Tibial nerve (tissue), 4 donors: ENCODE data around the gene SLX4IP. TPM values are rescaled to one million over a fixed set of nuclear protein-coding genes. Genes with fewer than 3 reads are reported as not detected.
A peak's percentile ranks its signal among the peaks of the same experiment; 100 is the strongest.

Source experiments
- DNase-seq, 2 donors: peaks; one replicate each; pipeline ENCODE4 v3.0.0-alpha.2; 2019; ENCODE audit warnings: low spot score in 2 of 2
- H3K27ac ChIP-seq, 4 donors: fragments of 200-600 bp; sonication (generic) in 3 of 4; one replicate each; pipeline ENCODE4 v1.5.1; 2017 to 2019; ENCODE audit warnings: mild to moderate bottlenecking in 1 of 4
- H3K27me3 ChIP-seq, 2 donors: fragments of 200-600 bp; sonication (generic) in 1 of 2; one replicate each; pipeline versions ENCODE4 v1.5.1 to v1.6.0; 2017 to 2019
- H3K36me3 ChIP-seq, 3 donors: fragments of 200-600 bp; sonication (generic); one replicate each; pipeline ENCODE4 v1.5.1; 2018 to 2019
- H3K4me1 ChIP-seq, 4 donors: fragments of 200-600 bp; sonication (generic) in 3 of 4; one replicate each; pipeline ENCODE4 v1.5.1; 2017 to 2019
- H3K4me3 ChIP-seq, 4 donors: fragments of 200-600 bp; sonication (generic) in 3 of 4; one replicate each; pipeline ENCODE4 v1.5.1; 2017 to 2019; ENCODE audit warnings: mild to moderate bottlenecking in 1 of 4, moderate library complexity in 1 of 4
- H3K9me3 ChIP-seq, 4 donors: fragments of 200-600 bp; sonication (generic) in 3 of 4; one replicate each; pipeline ENCODE4 v1.5.1; 2017 to 2019
- EP300 ChIP-seq, 2 donors: sonication (generic); formaldehyde crosslinking; IDR thresholded peaks; one replicate each; pipeline ENCODE4 v1.6.1; 2017; ENCODE audit warnings: antibody characterized with exemption in 2 of 2, mild to moderate bottlenecking in 1 of 2
- POLR2A ChIP-seq, 2 donors: fragments of 450-650 bp; IDR thresholded peaks; one replicate each; pipeline ENCODE4 v1.6.1; 2017; ENCODE audit warnings: antibody characterized with exemption in 2 of 2, mild to moderate bottlenecking in 2 of 2, moderate library complexity in 2 of 2
- WGBS, 2 donors: methylation state at CpG; one replicate each; pipeline ENCODE4 v1.1.5; 2018; 5-methylcytosine and 5-hydroxymethylcytosine counted together
- total RNA-seq, 4 donors: library from RNA; depleted of rRNA; stranded (reverse); fragments of >200 nt; gene quantifications; one replicate each; pipeline ENCODE4 v1.1.0, GENCODE V29; 2016
- TF ChIP-seq, protein P1 (sequence below), 5 experiments: fragments of 200-600 bp in 3 of 5; fragments of 450-650 bp in 2 of 5; sonication (generic) in 3 of 5; IDR thresholded peaks; one replicate each; pipeline ENCODE4 v1.5.1; 2016 to 2019; ENCODE audit warnings: antibody characterized with exemption in 5 of 5, mild to moderate bottlenecking in 3 of 5, moderate library complexity in 2 of 5

The SLX4IP gene
- total RNA-seq, 4 donors from 2014 or later: 3.3 to 5.7 (median 3.5) TPM

DNA sequence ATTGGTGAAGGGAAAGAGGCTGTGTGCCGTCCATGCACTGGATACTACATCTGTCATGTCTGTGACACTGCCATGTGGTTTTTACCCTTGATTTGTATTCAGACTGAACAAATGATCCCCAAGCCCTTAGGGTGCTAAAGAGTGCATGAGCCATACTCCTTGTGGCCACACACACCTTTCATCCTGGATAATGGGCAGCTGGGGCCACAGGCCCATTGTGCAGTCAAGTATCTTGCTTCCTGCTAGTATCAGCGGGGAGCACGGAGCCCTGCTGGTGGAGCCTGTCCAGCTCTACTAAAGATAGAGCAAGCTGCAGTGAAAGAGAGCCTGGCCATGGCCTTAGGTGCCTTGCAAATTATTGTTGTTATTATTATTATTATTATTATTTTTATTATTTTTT lies 75.1 kb downstream of the SLX4IP start:
- Histone ChIP-seq H3K27me3 (no peaks in the 10 kb centered on the region), H3K27ac (peak overlapping the region in 2 of 4 donors; percentile 80 to 86), H3K4me1 (peaks cover 4 to 81% (median 35%) of the 10 kb centered on the region in 4 donors), H3K9me3 (no peaks in the 10 kb centered on the region), H3K4me3 (no peak overlapping the region), H3K36me3 (no peaks in the 10 kb centered on the region)
- WGBS, 2 donors: 95 to 99% methylated on average over 3 of the region's 3 CpGs
- no peak for TF ChIP-seq POLR2A (IDR thresholded peaks at IDR 0.05)
- TF ChIP-seq, protein P1, sequence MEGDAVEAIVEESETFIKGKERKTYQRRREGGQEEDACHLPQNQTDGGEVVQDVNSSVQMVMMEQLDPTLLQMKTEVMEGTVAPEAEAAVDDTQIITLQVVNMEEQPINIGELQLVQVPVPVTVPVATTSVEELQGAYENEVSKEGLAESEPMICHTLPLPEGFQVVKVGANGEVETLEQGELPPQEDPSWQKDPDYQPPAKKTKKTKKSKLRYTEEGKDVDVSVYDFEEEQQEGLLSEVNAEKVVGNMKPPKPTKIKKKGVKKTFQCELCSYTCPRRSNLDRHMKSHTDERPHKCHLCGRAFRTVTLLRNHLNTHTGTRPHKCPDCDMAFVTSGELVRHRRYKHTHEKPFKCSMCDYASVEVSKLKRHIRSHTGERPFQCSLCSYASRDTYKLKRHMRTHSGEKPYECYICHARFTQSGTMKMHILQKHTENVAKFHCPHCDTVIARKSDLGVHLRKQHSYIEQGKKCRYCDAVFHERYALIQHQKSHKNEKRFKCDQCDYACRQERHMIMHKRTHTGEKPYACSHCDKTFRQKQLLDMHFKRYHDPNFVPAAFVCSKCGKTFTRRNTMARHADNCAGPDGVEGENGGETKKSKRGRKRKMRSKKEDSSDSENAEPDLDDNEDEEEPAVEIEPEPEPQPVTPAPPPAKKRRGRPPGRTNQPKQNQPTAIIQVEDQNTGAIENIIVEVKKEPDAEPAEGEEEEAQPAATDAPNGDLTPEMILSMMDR (IDR thresholded peaks at IDR 0.05): no peak
- TF ChIP-seq EP300 (IDR thresholded peaks at IDR 0.05): no peak
- no peak for DNase-seq

DNA sequence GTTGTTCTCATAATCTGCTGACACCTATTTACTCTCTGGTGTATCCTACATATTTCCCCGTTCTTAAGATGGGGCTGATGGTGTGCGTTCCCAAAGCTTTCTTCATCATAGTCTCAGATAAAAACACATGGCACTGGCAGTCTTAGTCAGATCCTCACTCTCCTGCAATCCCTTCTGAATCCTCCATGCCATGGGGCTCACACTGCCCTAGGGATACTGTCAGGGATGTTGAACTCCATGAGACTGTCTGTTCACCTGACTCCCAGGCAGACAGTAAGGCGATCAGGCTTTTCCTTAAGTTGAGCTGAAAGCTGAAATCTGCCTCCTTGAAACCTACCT lies 76.0 kb downstream of the SLX4IP start:
- Histone ChIP-seq H3K4me3 (no peak overlapping the region), H3K4me1 (peaks cover 4 to 81% (median 30%) of the 10 kb centered on the region in 4 donors), H3K27ac (peak overlapping the region; percentile 50 to 73 (median 58)), H3K9me3 (no peaks in the 10 kb centered on the region), H3K36me3 (no peaks in the 10 kb centered on the region), H3K27me3 (no peaks in the 10 kb centered on the region)
- no peak for DNase-seq
- TF ChIP-seq EP300 (IDR thresholded peaks at IDR 0.05) (no peak), POLR2A (IDR thresholded peaks at IDR 0.05) (no peak)
- TF ChIP-seq, protein P1 (IDR thresholded peaks at IDR 0.05): no peak
- 90 to 91% methylated on average over 3 of the region's 3 CpGs for WGBS, 2 donors

DNA sequence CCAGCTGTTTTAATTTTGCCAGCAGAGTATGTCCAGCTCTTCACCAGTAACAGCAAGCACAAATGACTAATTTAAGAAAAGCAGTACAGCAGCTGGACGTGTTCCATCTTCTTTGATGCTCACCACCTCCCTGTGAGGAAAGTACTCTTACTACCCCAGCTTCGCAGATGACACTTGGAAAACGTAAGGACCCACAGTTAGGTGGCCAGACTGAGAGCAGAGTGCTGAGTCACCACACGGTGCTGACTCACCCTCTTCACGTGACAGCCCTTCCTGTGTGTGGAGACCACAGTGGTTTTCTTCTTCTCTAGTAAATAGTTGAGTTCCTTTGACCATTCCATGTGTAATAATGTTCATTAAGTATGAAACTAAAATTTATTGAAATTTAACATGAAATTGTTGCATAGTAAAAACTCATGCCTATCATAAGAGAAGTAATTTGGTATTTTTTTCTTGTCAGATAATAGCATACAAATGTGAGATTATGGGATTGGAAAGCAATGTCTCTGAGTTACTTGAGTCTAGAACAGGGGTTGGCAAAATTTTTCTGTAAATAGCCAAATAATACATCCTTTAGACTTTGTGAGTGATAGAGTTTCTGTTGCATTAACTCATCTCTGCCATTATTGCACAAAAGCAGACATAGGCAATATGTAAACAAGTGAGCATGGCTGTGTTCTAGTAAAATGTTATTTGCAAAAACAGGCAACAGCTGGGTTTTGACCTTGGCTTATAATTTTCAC lies 76.6 kb downstream of the SLX4IP start:
- H3K36me3 ChIP-seq: no peaks in the 10 kb centered on the region
- DNase-seq: peak; percentile 71 to 91
- no peaks in the 10 kb centered on the region for H3K27me3 ChIP-seq
- peaks cover 4 to 79% (median 28%) of the 10 kb centered on the region in 4 donors for H3K4me1 ChIP-seq
- WGBS, 2 donors: 17 to 20% methylated on average over 5 of the region's 5 CpGs
- no peak overlapping the region for H3K4me3 ChIP-seq
- H3K9me3 ChIP-seq: no peaks in the 10 kb centered on the region
- peak overlapping the region; percentile 50 to 73 (median 58) for H3K27ac ChIP-seq
- TF ChIP-seq POLR2A (IDR thresholded peaks at IDR 0.05): peak in 1 of 2 donors; percentile 16
- peak in 1 of 2 donors; percentile 90 for TF ChIP-seq EP300 (IDR thresholded peaks at IDR 0.05)
- TF ChIP-seq, protein P1 (IDR thresholded peaks at IDR 0.05): peak in 1 of 5 experiments; percentile 18

DNA sequence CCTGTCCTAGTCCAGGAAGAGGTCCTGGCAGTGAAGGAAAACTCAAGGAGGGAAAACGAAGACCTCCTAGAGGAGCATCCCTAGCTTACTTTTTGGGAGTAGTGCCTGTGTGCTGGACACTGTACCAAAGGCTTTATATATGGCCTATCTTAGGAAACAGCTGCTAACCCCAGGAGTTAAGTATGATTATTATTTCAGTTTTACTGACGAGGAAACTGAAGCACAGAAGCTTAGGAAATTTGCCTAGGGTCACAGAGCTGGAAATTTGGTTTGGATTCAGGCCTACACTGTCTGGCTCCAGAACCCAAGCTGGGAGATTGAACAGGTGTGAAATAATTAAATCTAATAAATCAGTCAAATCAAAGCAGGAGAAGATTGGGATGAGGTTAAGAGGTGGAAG lies 78.0 kb downstream of the SLX4IP start:
- H3K4me3 ChIP-seq: no peak overlapping the region
- H3K27me3 ChIP-seq: no peaks in the 10 kb centered on the region
- no peaks in the 10 kb centered on the region for H3K36me3 ChIP-seq
- no peak for DNase-seq
- H3K9me3 ChIP-seq: no peaks in the 10 kb centered on the region
- 78 to 87% methylated on average over 2 of the region's 2 CpGs for WGBS, 2 donors
- H3K27ac ChIP-seq: peak overlapping the region in 2 of 4 donors; percentile 41 to 58
- peaks cover 4 to 72% (median 23%) of the 10 kb centered on the region in 4 donors for H3K4me1 ChIP-seq
- TF ChIP-seq, protein P1 (IDR thresholded peaks at IDR 0.05): no peak
- no peak for TF ChIP-seq POLR2A (IDR thresholded peaks at IDR 0.05)
- no peak for TF ChIP-seq EP300 (IDR thresholded peaks at IDR 0.05)

DNA sequence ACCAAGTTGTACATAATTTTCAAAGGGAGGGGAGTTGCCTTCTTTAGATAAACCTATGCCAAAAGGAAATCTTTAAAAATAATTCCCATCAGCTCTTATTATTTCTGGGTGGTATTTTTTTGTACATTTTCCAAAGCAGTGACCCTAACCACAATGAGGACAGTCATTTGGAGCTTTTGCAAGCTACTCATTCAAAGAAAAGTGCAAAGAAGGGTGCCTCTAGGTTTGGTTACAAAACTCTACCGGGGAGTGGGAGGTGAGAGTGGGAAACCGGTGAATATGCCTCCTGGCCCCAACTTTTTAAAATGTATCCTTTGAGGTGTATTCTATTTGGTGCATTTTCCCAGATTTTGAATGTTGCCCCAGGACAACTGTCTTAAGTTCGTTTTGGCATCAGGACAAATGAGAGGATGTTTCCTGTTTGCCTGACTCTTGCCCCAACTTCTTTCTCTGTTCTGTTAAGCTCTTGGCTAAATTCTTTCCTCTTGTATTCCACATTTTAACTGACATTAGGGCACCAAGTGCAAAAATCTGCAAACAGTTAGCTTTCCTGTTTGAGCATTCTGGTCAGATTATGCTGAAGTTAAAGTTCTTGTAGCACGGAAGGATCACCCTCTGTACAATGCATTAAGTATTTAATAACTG lies 78.9 kb downstream of the SLX4IP start:
- no peaks in the 10 kb centered on the region for H3K9me3 ChIP-seq
- H3K27me3 ChIP-seq: no peaks in the 10 kb centered on the region
- H3K4me3 ChIP-seq: no peak overlapping the region
- DNase-seq: no peak
- peak overlapping the region in 2 of 4 donors; percentile 58 to 65 for H3K27ac ChIP-seq
- WGBS, 2 donors: 49 to 52% methylated on average over 4 of the region's 4 CpGs
- peaks cover 0 to 62% (median 17%) of the 10 kb centered on the region in 4 donors for H3K4me1 ChIP-seq
- TF ChIP-seq, protein P1 (IDR thresholded peaks at IDR 0.05): no peak
- peak in 1 of 2 donors; percentile 7 for TF ChIP-seq EP300 (IDR thresholded peaks at IDR 0.05)
- H3K36me3 ChIP-seq: no peaks in the 10 kb centered on the region
